Tibial nerve (tissue), 4 donors: Measurements from ENCODE around the gene ADSS1. TPM values are rescaled to one million over a fixed set of nuclear protein-coding genes. Genes with fewer than 3 reads are reported as not detected.

Experiments used
- DNase-seq, 2 donors: peaks; one replicate each; pipeline ENCODE4 v3.0.0-alpha.2; 2019; ENCODE audit warnings: low spot score in 2 of 2
- H3K27ac ChIP-seq, 4 donors: fragments of 200-600 bp; sonication (generic) in 3 of 4; one replicate each; pipeline ENCODE4 v1.5.1; 2017 to 2019; ENCODE audit warnings: mild to moderate bottlenecking in 1 of 4
- H3K27me3 ChIP-seq, 2 donors: fragments of 200-600 bp; sonication (generic) in 1 of 2; one replicate each; pipeline versions ENCODE4 v1.5.1 to v1.6.0; 2017 to 2019
- H3K36me3 ChIP-seq, 3 donors: fragments of 200-600 bp; sonication (generic); one replicate each; pipeline ENCODE4 v1.5.1; 2018 to 2019
- H3K4me1 ChIP-seq, 4 donors: fragments of 200-600 bp; sonication (generic) in 3 of 4; one replicate each; pipeline ENCODE4 v1.5.1; 2017 to 2019
- H3K4me3 ChIP-seq, 4 donors: fragments of 200-600 bp; sonication (generic) in 3 of 4; one replicate each; pipeline ENCODE4 v1.5.1; 2017 to 2019; ENCODE audit warnings: mild to moderate bottlenecking in 1 of 4, moderate library complexity in 1 of 4
- H3K9me3 ChIP-seq, 4 donors: fragments of 200-600 bp; sonication (generic) in 3 of 4; one replicate each; pipeline ENCODE4 v1.5.1; 2017 to 2019
- CTCF ChIP-seq, 5 experiments: fragments of 200-600 bp in 3 of 5; fragments of 450-650 bp in 2 of 5; sonication (generic) in 3 of 5; IDR thresholded peaks; one replicate each; pipeline ENCODE4 v1.5.1; 2016 to 2019; ENCODE audit warnings: antibody characterized with exemption in 5 of 5, mild to moderate bottlenecking in 3 of 5, moderate library complexity in 2 of 5
- EP300 ChIP-seq, 2 donors: sonication (generic); formaldehyde crosslinking; IDR thresholded peaks; one replicate each; pipeline ENCODE4 v1.6.1; 2017; ENCODE audit warnings: antibody characterized with exemption in 2 of 2, mild to moderate bottlenecking in 1 of 2
- POLR2A ChIP-seq, 2 donors: fragments of 450-650 bp; IDR thresholded peaks; one replicate each; pipeline ENCODE4 v1.6.1; 2017; ENCODE audit warnings: antibody characterized with exemption in 2 of 2, mild to moderate bottlenecking in 2 of 2, moderate library complexity in 2 of 2
- WGBS, 2 donors: methylation state at CpG; one replicate each; pipeline ENCODE4 v1.1.5; 2018; 5-methylcytosine and 5-hydroxymethylcytosine counted together
- total RNA-seq, 4 donors: library from RNA; depleted of rRNA; stranded (reverse); fragments of >200 nt; gene quantifications; one replicate each; pipeline ENCODE4 v1.1.0, GENCODE V29; 2016

ADSS1 gene
- total RNA-seq, 4 donors from 2014 or later, result 4.8 to 11.4 (median 6.3) TPM

- TF ChIP-seq CTCF (IDR thresholded peaks at IDR 0.05) (no peak), POLR2A (IDR thresholded peaks at IDR 0.05) (no peak)
- peaks cover 0 to 20% (median 8%) of the 10 kb centered on the region in 4 donors for H3K4me1 ChIP-seq
- H3K27me3 ChIP-seq, result no peaks in the 10 kb centered on the region
- H3K4me3 ChIP-seq, result no peak overlapping the region
- H3K27ac ChIP-seq, result peak overlapping the region in 3 of 4 donors; percentile 30 to 66 (median 65)
- H3K9me3 ChIP-seq, result no peaks in the 10 kb centered on the region
- 52 to 54% methylated on average over 19 to 20 of the region's 20 CpGs for WGBS, 2 donors
- DNase-seq, result no peak
- peaks cover 5 to 85% (median 21%) of the 10 kb centered on the region in 3 donors for H3K36me3 ChIP-seq
Measured at GRCh38 chr14:104717646-104718045, 6.4 kb upstream of the ADSS1 start.

GRCh38 chr14:104718147-104718546, 5.9 kb upstream of the ADSS1 start:
- Histone ChIP-seq H3K9me3 (no peaks in the 10 kb centered on the region), H3K36me3 (peaks cover 4 to 80% (median 21%) of the 10 kb centered on the region in 3 donors), H3K27me3 (no peaks in the 10 kb centered on the region), H3K4me1 (peaks cover 0 to 25% (median 13%) of the 10 kb centered on the region in 4 donors), H3K4me3 (no peak overlapping the region), H3K27ac (peak overlapping the region in 3 of 4 donors; percentile 30 to 66 (median 65))
- TF ChIP-seq CTCF (IDR thresholded peaks at IDR 0.05) (no peak), POLR2A (IDR thresholded peaks at IDR 0.05) (no peak), EP300 (IDR thresholded peaks at IDR 0.05) (no peak)
- DNase-seq, result no peak
- 69 to 80% methylated on average over 10 of the region's 10 CpGs for WGBS, 2 donors

GRCh38 chr14:104718871-104719270, 5.2 kb upstream of the ADSS1 start:
- no peak for DNase-seq
- H3K9me3 ChIP-seq, result no peaks in the 10 kb centered on the region
- no peak overlapping the region for H3K4me3 ChIP-seq
- H3K27ac ChIP-seq, result peak overlapping the region in 1 of 4 donors; percentile 65
- H3K27me3 ChIP-seq, result no peaks in the 10 kb centered on the region
- WGBS, 2 donors, result 68 to 71% methylated on average over 7 to 10 of the region's 11 CpGs
- H3K4me1 ChIP-seq, result peaks cover 0 to 32% (median 20%) of the 10 kb centered on the region in 4 donors
- peaks cover 4 to 73% (median 16%) of the 10 kb centered on the region in 3 donors for H3K36me3 ChIP-seq
- TF ChIP-seq EP300 (IDR thresholded peaks at IDR 0.05), result no peak
- TF ChIP-seq POLR2A (IDR thresholded peaks at IDR 0.05), result no peak
- TF ChIP-seq CTCF (IDR thresholded peaks at IDR 0.05), result no peak

GRCh38 chr14:104719343-104719742, 4.7 kb upstream of the ADSS1 start:
- peaks cover 3 to 68% (median 11%) of the 10 kb centered on the region in 3 donors for H3K36me3 ChIP-seq
- H3K27ac ChIP-seq, result peak overlapping the region in 1 of 4 donors; percentile 65
- H3K4me1 ChIP-seq, result peaks cover 0 to 37% (median 22%) of the 10 kb centered on the region in 4 donors
- TF ChIP-seq CTCF (IDR thresholded peaks at IDR 0.05) (no peak), POLR2A (IDR thresholded peaks at IDR 0.05) (no peak), EP300 (IDR thresholded peaks at IDR 0.05) (no peak)
- no peak overlapping the region for H3K4me3 ChIP-seq
- no peaks in the 10 kb centered on the region for H3K9me3 ChIP-seq
- 73 to 89% methylated on average over 9 to 11 of the region's 15 CpGs for WGBS, 2 donors
- no peaks in the 10 kb centered on the region for H3K27me3 ChIP-seq
- DNase-seq, result no peak

GRCh38 chr14:104721505-104722431, 2.3 kb upstream of the ADSS1 start:
- no peak for TF ChIP-seq CTCF (IDR thresholded peaks at IDR 0.05)
- TF ChIP-seq POLR2A (IDR thresholded peaks at IDR 0.05), result no peak
- TF ChIP-seq EP300 (IDR thresholded peaks at IDR 0.05), result no peak
- Histone ChIP-seq H3K27me3 (no peaks in the 10 kb centered on the region), H3K4me3 (no peak overlapping the region), H3K4me1 (peaks cover 0 to 59% (median 37%) of the 10 kb centered on the region in 4 donors), H3K9me3 (no peaks in the 10 kb centered on the region), H3K36me3 (peaks cover 0 to 44% (median 0%) of the 10 kb centered on the region in 3 donors), H3K27ac (peak overlapping the region; percentile 42 to 78 (median 67))
- 66 to 67% methylated on average over 16 to 18 of the region's 18 CpGs for WGBS, 2 donors
- DNase-seq, result no peak
